GM10266 (cell line): ENCODE measurements around the gene SERPINI1.

Source experiments
- DNase-seq: peaks from one replicate; pipeline ENCODE4 v3.0.0; 2012; ENCODE audit errors: extremely low spot score
- CTCF ChIP-seq: IDR thresholded peaks from 2 replicates; pipeline ENCODE4 v1.5.1; 2012; ENCODE audit warnings: mild to moderate bottlenecking, low read depth; ENCODE audit not compliant: control insufficient read depth, insufficient read depth; ENCODE audit errors: missing control alignments

SERPINI1 gene

GRCh38 chr3:167728176-167728575 lies 7.3 kb upstream of the SERPINI1 start:
- no peak for DNase-seq
- no peak for TF ChIP-seq CTCF

- no peak for TF ChIP-seq CTCF
- DNase-seq: no peak
These were observed 6.7 kb upstream of the SERPINI1 start for GRCh38 chr3:167728632-167729323.

- no peak for DNase-seq
- TF ChIP-seq CTCF: no peak
These were observed 5.9 kb upstream of the SERPINI1 start for GRCh38 chr3:167729591-167729990.

GRCh38 chr3:167731393-167731792 lies 4.1 kb upstream of the SERPINI1 start:
- no peak for TF ChIP-seq CTCF
- no peak for DNase-seq

- no peak for DNase-seq
- TF ChIP-seq CTCF: no peak
These were observed 3.0 kb upstream of the SERPINI1 start for GRCh38 chr3:167732313-167733065.

GRCh38 chr3:167733961-167734497 lies 1.5 kb upstream of the SERPINI1 start:
- TF ChIP-seq CTCF: no peak
- DNase-seq: no peak
